IPS DF 4.7 (cell line): ENCODE measurements around the gene ODC1.
"Not testable (repeated sequence)": the region's sequence is repeated elsewhere in the genome, so short reads cannot be mapped to it uniquely, and the experiment has no call there.

ENCODE experiments used
- DNase-seq: peaks from one replicate; pipeline ENCODE4 v3.0.0-alpha.2; 2013; ENCODE audit warnings: low spot score; ENCODE audit errors: extremely low read depth

ODC1 gene

GRCh38 chr2:10453905-10454298 is 5.8 kb upstream of the ODC1 start:
- DNase-seq: no peak

GRCh38 chr2:10452956-10453904 is 5.1 kb upstream of the ODC1 start:
- DNase-seq: no peak

- no peak for DNase-seq
These were observed 4.2 kb upstream of the ODC1 start for GRCh38 chr2:10452312-10452711.

GRCh38 chr2:10451819-10452218 is 3.7 kb upstream of the ODC1 start:
- DNase-seq: no peak

GRCh38 chr2:10449838-10450691 is 1.9 kb upstream of the ODC1 start:
- DNase-seq: no peak

GRCh38 chr2:10449486-10449831 is 1.3 kb upstream of the ODC1 start:
- DNase-seq: no peak

GRCh38 chr2:10448576-10449485 is 704 bp upstream of the ODC1 start:
- DNase-seq: no peak

GRCh38 chr2:10447300-10447894 is 730 bp downstream of the ODC1 start:
- DNase-seq: no peak

- no peak for DNase-seq
These were observed 1.5 kb downstream of the ODC1 start for GRCh38 chr2:10446631-10447030.

GRCh38 chr2:10444463-10444862 is 3.7 kb downstream of the ODC1 start:
- no peak for DNase-seq

- DNase-seq: not testable (repeated sequence)
These were observed 5.5 kb downstream of the ODC1 start for GRCh38 chr2:10442469-10443126.

- no peak for DNase-seq
These were observed 6.2 kb downstream of the ODC1 start for GRCh38 chr2:10441948-10442347.

GRCh38 chr2:10440736-10441135 is 7.4 kb downstream of the ODC1 start:
- DNase-seq: no peak

GRCh38 chr2:10439971-10440370 is 8.2 kb downstream of the ODC1 start:
- DNase-seq: no peak

GRCh38 chr2:10439185-10439879 is 8.8 kb downstream of the ODC1 start:
- DNase-seq: no peak

GRCh38 chr2:10438688-10439087 is 9.4 kb downstream of the ODC1 start:
- no peak for DNase-seq

GRCh38 chr2:10437806-10438205 is 10.3 kb downstream of the ODC1 start:
- no peak for DNase-seq

GRCh38 chr2:10436583-10437110 is 11.5 kb downstream of the ODC1 start:
- no peak for DNase-seq

- DNase-seq: no peak
These were observed 12.3 kb downstream of the ODC1 start for GRCh38 chr2:10435820-10436204.
